Measurements from ENCODE around the gene PAK6.

Gene PAK6

GRCh38 chr15:40322531-40323238 is 83.8 kb downstream of the PAK6 start:
- no peak for DNase-seq

GRCh38 chr15:40323239-40323952 is 84.5 kb downstream of the PAK6 start, which contains the start of gene INAFM2:
Gene INAFM2 (plus strand): TSS chr15:40323692. CDS start chr15:40324056, 364 bp downstream.
- Histone ChIP-seq H3K4me2 (ENCODE audit: low read depth, low read length) (peak within 1 kb of the TSS; percentile 92), H3F3A (ENCODE audit: insufficient read depth, low read length) (peaks cover 26% of the 10 kb centered on the region), H3K9me2 (replicated peaks; ENCODE audit: insufficient read depth, low read length) (no peaks in the 10 kb centered on the region), H3K4me1 (ENCODE audit: low read length) (peaks cover 43% of the 10 kb centered on the region), H2AFZ (ENCODE audit: low read length) (peak within 1 kb of the TSS; percentile 61; the same call in 1 of the 2 replicates), H3K9ac (ENCODE audit: low read length) (peak within 1 kb of the TSS; percentile 61; the same call in 1 of the 2 replicates), H3K36me3 (replicated peaks; ENCODE audit: insufficient read depth, low read length) (no peaks in the 10 kb centered on the region), H3K9me3 (replicated peaks; ENCODE audit: insufficient read depth, low read length) (no peaks in the 10 kb centered on the region), H3K27ac (ENCODE audit: low read length) (no peak within 1 kb of the TSS), H4K20me1 (ENCODE audit: insufficient read depth, low read length) (no peaks in the 10 kb centered on the region), H3K27me3 (replicated peaks; ENCODE audit: insufficient read depth, low read length) (no peaks in the 10 kb centered on the region), H3K79me2 (ENCODE audit: low read length) (peaks cover 29% of the 10 kb centered on the region), H3K4me3 (ENCODE audit: low read length) (peak within 1 kb of the TSS; percentile 74)
- peak; percentile 98 for DNase-seq
- TF ChIP-seq CTCF (IDR thresholded peaks at IDR 0.05; ENCODE audit: low read length) (peak; percentile 37), EZH2 (optimal IDR thresholded peaks at IDR 0.05; ENCODE audit: low read depth, low read length) (no peak)

More at GRCh38 chr15:40322531-40323238, 83.8 kb downstream of the PAK6 start:
- TF ChIP-seq EZH2phosphoT487 (IDR thresholded peaks at IDR 0.05; ENCODE audit: low read length) (no peak), CTCF (IDR thresholded peaks at IDR 0.05; ENCODE audit: low read length) (no peak), EZH2 (optimal IDR thresholded peaks at IDR 0.05; ENCODE audit: low read depth, low read length) (no peak)
- Histone ChIP-seq H3K4me3 (ENCODE audit: low read length) (peak overlapping the region; percentile 48), H2AFZ (ENCODE audit: low read length) (peak overlapping the region; percentile 61; the same call in 1 of the 2 replicates), H3K9me3 (replicated peaks; ENCODE audit: insufficient read depth, low read length) (no peaks in the 10 kb centered on the region), H3K9me2 (replicated peaks; ENCODE audit: insufficient read depth, low read length) (no peaks in the 10 kb centered on the region), H4K20me1 (ENCODE audit: insufficient read depth, low read length) (no peaks in the 10 kb centered on the region), H3K4me1 (ENCODE audit: low read length) (peaks cover 39% of the 10 kb centered on the region), H3K9ac (ENCODE audit: low read length) (no peak overlapping the region), H3K4me2 (ENCODE audit: low read depth, low read length) (peak overlapping the region; percentile 92), H3K79me2 (ENCODE audit: low read length) (peaks cover 29% of the 10 kb centered on the region), H3K36me3 (replicated peaks; ENCODE audit: insufficient read depth, low read length) (no peaks in the 10 kb centered on the region), H3K27ac (ENCODE audit: low read length) (no peak overlapping the region), H3F3A (ENCODE audit: insufficient read depth, low read length) (peaks cover 19% of the 10 kb centered on the region), H3K27me3 (replicated peaks; ENCODE audit: insufficient read depth, low read length) (no peaks in the 10 kb centered on the region)

GRCh38 chr15:40323953-40324937 is 85.4 kb downstream of the PAK6 start:
- no peak overlapping the region for H2AFZ ChIP-seq (ENCODE audit: low read length)
- H3K4me2 ChIP-seq (ENCODE audit: low read depth, low read length), result peak overlapping the region; percentile 79
- peaks cover 29% of the 10 kb centered on the region for H3K79me2 ChIP-seq (ENCODE audit: low read length)
- H3K4me3 ChIP-seq (ENCODE audit: low read length), result peak overlapping the region; percentile 74
- peak overlapping the region; percentile 61; the same call in 1 of the 2 replicates for H3K9ac ChIP-seq (ENCODE audit: low read length)
- no peaks in the 10 kb centered on the region for H3K27me3 ChIP-seq (replicated peaks; ENCODE audit: insufficient read depth, low read length)
- no peak for TF ChIP-seq CTCF (IDR thresholded peaks at IDR 0.05; ENCODE audit: low read length)
- TF ChIP-seq EZH2 (optimal IDR thresholded peaks at IDR 0.05; ENCODE audit: low read depth, low read length), result no peak
- no peak for TF ChIP-seq EZH2phosphoT487 (IDR thresholded peaks at IDR 0.05; ENCODE audit: low read length)
- peak; percentile 31 for DNase-seq
- H4K20me1 ChIP-seq (ENCODE audit: insufficient read depth, low read length), result no peaks in the 10 kb centered on the region
- no peak overlapping the region for H3K27ac ChIP-seq (ENCODE audit: low read length)
- no peaks in the 10 kb centered on the region for H3K36me3 ChIP-seq (replicated peaks; ENCODE audit: insufficient read depth, low read length)
- no peaks in the 10 kb centered on the region for H3K9me2 ChIP-seq (replicated peaks; ENCODE audit: insufficient read depth, low read length)
- H3F3A ChIP-seq (ENCODE audit: insufficient read depth, low read length), result peaks cover 34% of the 10 kb centered on the region
- peaks cover 50% of the 10 kb centered on the region for H3K4me1 ChIP-seq (ENCODE audit: low read length)
- H3K9me3 ChIP-seq (replicated peaks; ENCODE audit: insufficient read depth, low read length), result no peaks in the 10 kb centered on the region
